Measurements from ENCODE around the gene PLCL2.
A peak's percentile ranks its signal among the peaks of the same experiment; 100 is the strongest.

PLCL2 gene

DNA sequence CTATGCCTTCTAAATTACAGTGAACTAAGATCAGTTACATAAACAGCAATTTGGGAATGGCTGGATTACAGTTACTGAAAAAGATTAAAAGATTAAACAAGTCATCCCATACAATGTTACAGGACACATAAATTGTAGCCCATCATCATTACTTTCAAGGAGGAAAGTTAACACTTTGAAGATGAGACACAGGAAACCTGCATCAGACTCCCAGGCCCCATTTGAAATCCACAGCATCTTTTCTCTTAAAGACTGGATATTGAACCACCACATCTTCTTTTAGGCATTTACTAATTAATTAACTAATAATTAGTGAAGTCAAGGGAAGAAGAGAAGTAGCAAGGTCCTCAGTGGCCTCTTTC, 170.2 kb downstream of the PLCL2 start:
- no peak overlapping the region for H3K4me3 ChIP-seq (ENCODE audit: low read depth, low read length)
- TF ChIP-seq, protein P1, sequence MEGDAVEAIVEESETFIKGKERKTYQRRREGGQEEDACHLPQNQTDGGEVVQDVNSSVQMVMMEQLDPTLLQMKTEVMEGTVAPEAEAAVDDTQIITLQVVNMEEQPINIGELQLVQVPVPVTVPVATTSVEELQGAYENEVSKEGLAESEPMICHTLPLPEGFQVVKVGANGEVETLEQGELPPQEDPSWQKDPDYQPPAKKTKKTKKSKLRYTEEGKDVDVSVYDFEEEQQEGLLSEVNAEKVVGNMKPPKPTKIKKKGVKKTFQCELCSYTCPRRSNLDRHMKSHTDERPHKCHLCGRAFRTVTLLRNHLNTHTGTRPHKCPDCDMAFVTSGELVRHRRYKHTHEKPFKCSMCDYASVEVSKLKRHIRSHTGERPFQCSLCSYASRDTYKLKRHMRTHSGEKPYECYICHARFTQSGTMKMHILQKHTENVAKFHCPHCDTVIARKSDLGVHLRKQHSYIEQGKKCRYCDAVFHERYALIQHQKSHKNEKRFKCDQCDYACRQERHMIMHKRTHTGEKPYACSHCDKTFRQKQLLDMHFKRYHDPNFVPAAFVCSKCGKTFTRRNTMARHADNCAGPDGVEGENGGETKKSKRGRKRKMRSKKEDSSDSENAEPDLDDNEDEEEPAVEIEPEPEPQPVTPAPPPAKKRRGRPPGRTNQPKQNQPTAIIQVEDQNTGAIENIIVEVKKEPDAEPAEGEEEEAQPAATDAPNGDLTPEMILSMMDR (IDR thresholded peaks at IDR 0.05; ENCODE audit: insufficient read depth, low read length, missing control alignments): no peak
- no peak for DNase-seq (ENCODE audit: low read depth, low spot score)
- CTCF ChIA-PET: no interaction called here
- POLR2A ChIA-PET: no interaction called here

DNA sequence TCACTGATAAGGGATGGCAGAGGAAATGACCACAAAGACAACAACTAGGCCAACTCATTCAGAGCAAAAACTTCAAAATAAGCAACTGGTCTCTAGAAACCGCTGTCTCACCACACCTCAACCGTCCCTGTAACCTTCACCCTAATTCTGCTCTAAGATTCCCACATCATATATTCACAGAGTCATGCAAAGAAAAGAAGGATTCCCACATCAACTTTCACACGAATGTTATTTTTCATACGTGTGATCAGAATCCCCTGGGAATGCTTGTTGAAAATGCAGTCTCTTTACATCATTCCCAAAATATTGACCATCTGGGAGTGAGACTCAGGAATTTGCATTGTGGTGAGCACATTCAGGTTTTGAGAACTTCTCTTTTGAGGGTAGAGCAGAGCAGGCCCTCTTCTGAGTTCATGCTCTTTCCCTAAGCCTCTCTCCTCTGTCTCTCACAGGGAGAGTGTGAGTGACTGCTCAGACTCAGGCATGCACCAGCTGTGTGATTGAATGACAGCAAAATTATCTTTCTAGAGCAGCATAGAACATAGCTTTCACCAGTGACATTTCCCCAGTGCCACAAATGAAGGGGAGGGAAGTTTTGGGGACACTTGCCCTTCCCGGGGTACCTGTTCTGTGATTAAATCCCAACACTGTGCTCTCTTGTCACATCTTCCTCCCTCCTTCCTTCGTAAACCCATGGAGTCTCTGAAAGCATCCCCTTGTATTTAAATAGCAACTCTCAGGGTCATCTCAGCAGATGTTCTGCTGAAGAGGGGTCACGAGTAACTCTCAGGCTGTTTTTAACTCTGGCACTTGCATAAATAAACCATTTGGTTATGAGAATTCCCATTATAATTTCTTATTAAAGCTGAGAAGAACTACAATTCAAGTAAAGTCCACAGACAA, 170.9 kb downstream of the PLCL2 start:
- DNase-seq (ENCODE audit: low read depth, low spot score): peak; percentile 77
- CTCF ChIA-PET: no interaction called here
- POLR2A ChIA-PET: no interaction called here
- TF ChIP-seq, protein P1 (IDR thresholded peaks at IDR 0.05; ENCODE audit: insufficient read depth, low read length, missing control alignments): no peak
- no peak overlapping the region for H3K4me3 ChIP-seq (ENCODE audit: low read depth, low read length)

DNA sequence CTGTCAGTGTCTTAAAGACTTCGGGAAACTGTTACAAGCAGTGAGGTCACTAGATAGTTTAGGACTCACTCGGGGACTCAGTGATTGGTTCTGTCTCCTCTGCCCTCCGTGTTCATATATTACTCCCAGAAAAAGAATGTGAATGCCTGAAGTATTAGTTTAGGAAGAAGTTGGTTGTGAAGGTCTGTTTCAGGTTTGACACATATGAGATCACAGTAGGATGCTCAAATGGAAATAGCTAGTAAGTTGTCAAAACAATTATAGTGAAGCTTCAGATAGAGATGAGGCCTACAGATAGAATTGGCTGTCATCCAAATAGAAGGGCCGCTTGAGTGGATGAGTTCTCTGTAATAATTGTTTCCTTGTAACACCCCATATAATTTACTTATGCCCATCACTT, 172.6 kb downstream of the PLCL2 start:
- H3K4me3 ChIP-seq (ENCODE audit: low read depth, low read length): no peak overlapping the region
- CTCF ChIA-PET: no interaction called here
- peak; percentile 65 for DNase-seq (ENCODE audit: low read depth, low spot score)
- POLR2A ChIA-PET: no interaction called here
- TF ChIP-seq, protein P1 (IDR thresholded peaks at IDR 0.05; ENCODE audit: insufficient read depth, low read length, missing control alignments): no peak

DNA sequence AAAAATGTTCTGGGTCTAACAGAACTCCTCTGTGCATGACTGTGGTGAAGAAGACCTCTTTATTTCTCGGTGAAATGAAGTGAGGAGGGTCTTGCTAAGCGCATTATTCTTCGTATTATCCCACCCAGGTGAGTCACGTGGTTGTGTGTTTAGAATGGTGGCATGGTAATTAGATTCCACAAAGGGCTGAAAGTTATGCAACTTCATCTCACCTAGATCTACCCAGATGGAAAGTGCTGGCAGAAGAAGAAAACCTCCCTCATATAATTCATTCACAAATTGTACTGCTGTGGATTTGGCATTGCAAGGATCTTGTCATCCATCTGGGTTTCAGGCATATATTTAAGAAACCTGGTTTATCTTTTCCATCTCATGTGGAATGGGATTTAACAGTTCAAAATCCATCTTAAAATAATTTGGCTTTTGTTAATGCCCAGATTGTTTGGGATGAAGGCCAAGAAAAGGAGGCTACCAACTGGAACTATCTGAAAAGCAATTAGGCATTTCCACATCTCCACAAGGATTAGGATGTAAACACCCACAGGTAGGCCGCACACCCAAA, 175.3 kb downstream of the PLCL2 start:
- ChIA-PET CTCF (no interaction called here), POLR2A (no interaction called here)
- TF ChIP-seq, protein P1 (IDR thresholded peaks at IDR 0.05; ENCODE audit: insufficient read depth, low read length, missing control alignments): no peak
- no peak for DNase-seq (ENCODE audit: low read depth, low spot score)
- H3K4me3 ChIP-seq (ENCODE audit: low read depth, low read length): no peak overlapping the region

DNA sequence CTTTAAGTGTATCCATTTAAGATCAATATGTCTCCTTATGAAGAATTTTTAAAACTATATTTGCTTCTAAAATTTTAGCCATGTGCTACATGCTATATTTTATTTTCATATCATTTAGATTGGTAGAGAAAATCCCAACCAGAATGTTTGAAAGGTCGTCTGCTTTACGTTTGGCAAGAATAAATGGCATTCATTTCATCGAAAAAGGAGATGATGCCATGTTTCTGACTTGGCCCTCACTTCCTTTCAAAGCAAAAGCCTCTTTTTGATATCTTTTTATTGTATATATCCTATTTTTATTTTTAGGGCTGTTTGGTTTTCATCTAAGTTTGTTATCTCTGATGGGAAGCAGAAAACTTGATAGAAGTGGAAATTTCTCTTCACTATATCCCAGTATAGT, 176.2 kb downstream of the PLCL2 start:
- no peak for DNase-seq (ENCODE audit: low read depth, low spot score)
- H3K4me3 ChIP-seq (ENCODE audit: low read depth, low read length): no peak overlapping the region
- POLR2A ChIA-PET: no interaction called here
- CTCF ChIA-PET: no interaction called here
- TF ChIP-seq, protein P1 (IDR thresholded peaks at IDR 0.05; ENCODE audit: insufficient read depth, low read length, missing control alignments): no peak

DNA sequence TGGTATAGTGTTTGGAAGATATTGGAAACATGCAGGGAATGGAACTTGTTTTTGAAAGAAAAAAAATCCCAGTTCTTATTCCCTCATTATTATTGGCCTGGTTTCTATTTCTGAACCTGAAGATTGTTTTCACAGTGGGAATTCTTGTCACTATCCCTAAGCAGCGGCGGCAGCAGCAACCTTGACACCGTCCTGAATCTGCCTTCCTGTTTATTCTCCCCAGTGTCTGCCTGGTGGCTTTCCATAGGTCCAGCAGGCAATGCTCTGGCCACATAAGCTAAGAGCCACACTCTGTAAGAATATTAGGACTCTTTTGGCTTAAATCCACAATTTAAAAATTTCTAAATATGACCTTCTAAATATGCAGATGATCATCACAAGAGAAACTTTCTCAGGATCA, 178.0 kb downstream of the PLCL2 start:
- no peak overlapping the region for H3K4me3 ChIP-seq (ENCODE audit: low read depth, low read length)
- POLR2A ChIA-PET: no interaction called here
- TF ChIP-seq, protein P1 (IDR thresholded peaks at IDR 0.05; ENCODE audit: insufficient read depth, low read length, missing control alignments): no peak

More for the DNA sequence above, 178.0 kb downstream of the PLCL2 start:
- CTCF ChIA-PET: no interaction called here
- DNase-seq (ENCODE audit: low read depth, low spot score): no peak
